ENCODE measurements around the gene ELAVL1.

DNA sequence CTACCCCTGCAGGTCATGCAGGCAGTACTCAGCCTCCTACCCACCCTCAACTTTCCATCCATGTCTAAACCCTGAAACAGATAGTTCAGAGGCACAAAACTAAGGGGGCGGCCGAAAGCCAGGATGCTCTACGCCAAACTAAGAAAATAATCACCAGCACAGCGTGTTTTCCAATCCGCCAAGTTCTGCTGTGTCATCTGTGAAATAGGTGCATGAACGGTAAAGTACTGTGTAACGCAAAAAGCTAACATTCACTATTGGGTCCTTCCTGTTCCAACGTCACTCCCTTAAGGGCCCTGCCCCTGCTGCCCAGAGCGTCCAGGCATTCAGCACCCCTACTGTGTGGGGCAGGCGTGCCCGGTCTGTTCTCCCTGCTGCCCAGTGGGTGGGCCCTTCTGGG is 49.7 kb downstream of the ELAVL1 start:
- TF ChIP-seq ARNT (IDR thresholded peaks at IDR 0.05) (no peak), FOXK2 (IDR thresholded peaks at IDR 0.05) (no peak), FOXA1 (IDR thresholded peaks at IDR 0.05) (no peak), NFRKB (IDR thresholded peaks at IDR 0.05) (no peak), TARDBP (IDR thresholded peaks at IDR 0.05) (no peak), FOXM1 (IDR thresholded peaks at IDR 0.05; ENCODE audit: borderline replicate concordance) (no peak)
- TF ChIP-seq, protein P1, sequence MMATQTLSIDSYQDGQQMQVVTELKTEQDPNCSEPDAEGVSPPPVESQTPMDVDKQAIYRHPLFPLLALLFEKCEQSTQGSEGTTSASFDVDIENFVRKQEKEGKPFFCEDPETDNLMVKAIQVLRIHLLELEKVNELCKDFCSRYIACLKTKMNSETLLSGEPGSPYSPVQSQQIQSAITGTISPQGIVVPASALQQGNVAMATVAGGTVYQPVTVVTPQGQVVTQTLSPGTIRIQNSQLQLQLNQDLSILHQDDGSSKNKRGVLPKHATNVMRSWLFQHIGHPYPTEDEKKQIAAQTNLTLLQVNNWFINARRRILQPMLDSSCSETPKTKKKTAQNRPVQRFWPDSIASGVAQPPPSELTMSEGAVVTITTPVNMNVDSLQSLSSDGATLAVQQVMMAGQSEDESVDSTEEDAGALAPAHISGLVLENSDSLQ (IDR thresholded peaks at IDR 0.05), result no peak

Measured in HEK293T (cell line).